Caco-2 (cell line): Measurements from ENCODE around the gene PTPRF. TPM values are rescaled to one million over a fixed set of nuclear protein-coding genes. Genes with fewer than 3 reads are reported as not detected.
"Not testable (repeated sequence)": the region's sequence is repeated elsewhere in the genome, so short reads cannot be mapped to it uniquely, and the experiment has no call there.

ENCODE experiments used
- BruUV-seq: library from RNA; stranded (reverse); fragments of 400-500 nt; replicated peaks from 2 replicates; lab custom pipeline; 2021; lab: Mats Ljungman, UMichigan
- CTCF ChIA-PET: fragments of 300-600 bp; sonication (Branson Sonifier 250); formaldehyde crosslinking; loops from one replicate; lab custom pipeline; 2022; ENCODE audit warnings: antibody characterized with exemption; lab: Charles Lee
- POLR2A ChIA-PET: fragments of 300-600 bp; sonication (Branson Sonifier 250); formaldehyde crosslinking; loops from one replicate; lab custom pipeline; 2022; ENCODE audit warnings: antibody characterized with exemption; lab: Charles Lee
- DNase-seq, 2 experiments: peaks; one replicate each; pipeline versions ENCODE4 v3.0.0 to v3.0.0-alpha.2; 2020 to 2022
- H3K27me3 ChIP-seq: replicated peaks from 2 replicates; pipeline ENCODE4 v1.6.0; 2011; ENCODE audit warnings: low read length; ENCODE audit not compliant: control insufficient read depth, insufficient read depth
- H3K36me3 ChIP-seq: 2 replicates; pipeline ENCODE4 v1.5.1; 2011; ENCODE audit warnings: low read length; ENCODE audit not compliant: control insufficient read depth, insufficient read depth
- H3K4me1 ChIP-seq: fragments of 250-450 bp; sonication (Bioruptor Pico); 2 replicates; pipeline ENCODE4 v1.5.1; 2020; ENCODE audit warnings: mild to moderate bottlenecking
- H3K4me3 ChIP-seq: 2 replicates; pipeline ENCODE4 v1.5.1; 2011; ENCODE audit warnings: low read depth, mild to moderate bottlenecking, control low read depth, low read length
- H3K9me3 ChIP-seq: fragments of 250-450 bp; sonication (Bioruptor Pico); 2 replicates; pipeline ENCODE4 v1.5.1; 2020; ENCODE audit warnings: mild to moderate bottlenecking, moderate library complexity
- H3K27ac Mint-ChIP-seq: one replicate; pipeline ENCODE4 v1.8.0; 2022; ENCODE audit warnings: mixed read lengths; ENCODE audit not compliant: unreplicated experiment
- H3K27me3 Mint-ChIP-seq: one replicate; pipeline ENCODE4 v1.8.0; 2022; ENCODE audit warnings: mixed read lengths; ENCODE audit not compliant: insufficient read depth, unreplicated experiment
- H3K36me3 Mint-ChIP-seq: one replicate; pipeline ENCODE4 v1.8.0; 2022; ENCODE audit warnings: mild to moderate bottlenecking, mixed read lengths; ENCODE audit not compliant: insufficient read depth, unreplicated experiment
- H3K4me1 Mint-ChIP-seq: one replicate; pipeline ENCODE4 v1.8.0; 2022; ENCODE audit warnings: low read depth, mixed read lengths; ENCODE audit not compliant: unreplicated experiment
- H3K4me3 Mint-ChIP-seq: one replicate; pipeline ENCODE4 v1.8.0; 2022; ENCODE audit warnings: mild to moderate bottlenecking, moderate library complexity, mixed read lengths; ENCODE audit not compliant: unreplicated experiment
- H3K9me3 Mint-ChIP-seq: one replicate; pipeline ENCODE4 v1.8.0; 2022; ENCODE audit warnings: mixed read lengths; ENCODE audit not compliant: unreplicated experiment
- CTCF ChIP-seq, 2 experiments: fragments of 200-600 bp in 1 of 2; IDR thresholded peaks; 1 replicate in 1 of 2; 2 replicates in 1 of 2; pipeline versions ENCODE4 v1.5.1 to v1.8.0; 2011 to 2022; ENCODE audit warnings: antibody characterized with exemption in 1 of 2, control low read depth in 1 of 2, inconsistent platforms in 1 of 2, low read depth in 1 of 2, low read length in 1 of 2, mild to moderate bottlenecking in 1 of 2, moderate library complexity in 1 of 2; ENCODE audit not compliant: insufficient read depth in 1 of 2, severe bottlenecking in 1 of 2, unreplicated experiment in 1 of 2
- intact Hi-C: fragments of 100-400 bp; cut with micrococcal nuclease; formaldehyde crosslinking; loops from one replicate; pipeline ENCODE4 v1.10.0; 2022; ENCODE audit not compliant: unreplicated experiment
- total RNA-seq: library from RNA; stranded (reverse); gene quantifications from 2 replicates; pipeline ENCODE4 v1.2.3, GENCODE V29; 2022

Gene PTPRF
- total RNA-seq, 1 experiment from 2014 or later, result 158 TPM

GRCh38 chr1:43634721-43635120, 104.0 kb downstream of the PTPRF start:
- peaks cover 10% of the 10 kb centered on the region for H3K36me3 Mint-ChIP-seq
- DNase-seq, result peak; percentile 34 to 58
- H3K9me3 Mint-ChIP-seq, result no peaks in the 10 kb centered on the region
- Histone ChIP-seq H3K9me3 (no peaks in the 10 kb centered on the region), H3K27me3 (no peaks in the 10 kb centered on the region), H3K4me3 (no peak overlapping the region), H3K4me1 (0 out of 2 replicates have a peak, but pooled peaks cover 8% of the 10 kb centered on the region), H3K36me3 (no peaks in the 10 kb centered on the region)
- intact Hi-C loops, result no loop called here
- ChIA-PET CTCF (no interaction called here), POLR2A (no interaction called here)
- H3K27me3 Mint-ChIP-seq, result no peaks in the 10 kb centered on the region
- no peak overlapping the region for H3K27ac Mint-ChIP-seq
- H3K4me3 Mint-ChIP-seq, result no peak overlapping the region
- H3K4me1 Mint-ChIP-seq, result peaks cover 7% of the 10 kb centered on the region
- TF ChIP-seq CTCF (IDR thresholded peaks at IDR 0.05; ENCODE audit: insufficient read depth in 1 of 2, low read depth in 1 of 2, low read length in 1 of 2, severe bottlenecking in 1 of 2, unreplicated experiment in 1 of 2), result no peak
- no TSS peak for BruUV-seq

GRCh38 chr1:43636006-43636641, 105.4 kb downstream of the PTPRF start:
- H3K4me1 ChIP-seq, result 0 out of 2 replicates have a peak, but pooled peaks cover 8% of the 10 kb centered on the region
- Mint-ChIP-seq H3K4me1 (peaks cover 7% of the 10 kb centered on the region), H3K4me3 (no peak overlapping the region), H3K27me3 (no peaks in the 10 kb centered on the region), H3K36me3 (peaks cover 11% of the 10 kb centered on the region), H3K9me3 (no peaks in the 10 kb centered on the region), H3K27ac (no peak overlapping the region)
- no peak for TF ChIP-seq CTCF (IDR thresholded peaks at IDR 0.05; ENCODE audit: insufficient read depth in 1 of 2, low read depth in 1 of 2, low read length in 1 of 2, severe bottlenecking in 1 of 2, unreplicated experiment in 1 of 2)
- ChIA-PET POLR2A (no interaction called here), CTCF (interaction anchor here (0.7 kb wide), 1 partner anchor 127 kb away, joined by 3 read pairs; no protein-coding TSS in a partner anchor)
- DNase-seq, result no peak
- no peaks in the 10 kb centered on the region for H3K27me3 ChIP-seq
- no peak overlapping the region for H3K4me3 ChIP-seq
- H3K36me3 ChIP-seq, result no peaks in the 10 kb centered on the region
- H3K9me3 ChIP-seq, result no peaks in the 10 kb centered on the region
- BruUV-seq, result no TSS peak
- intact Hi-C loops, result no loop called here

GRCh38 chr1:43637267-43637666, 106.6 kb downstream of the PTPRF start:
- no peaks in the 10 kb centered on the region for H3K36me3 ChIP-seq
- Mint-ChIP-seq H3K4me1 (peaks cover 2% of the 10 kb centered on the region), H3K36me3 (peaks cover 4% of the 10 kb centered on the region), H3K9me3 (no peaks in the 10 kb centered on the region), H3K27me3 (no peaks in the 10 kb centered on the region), H3K27ac (peak overlapping the region; percentile 76), H3K4me3 (no peak overlapping the region)
- H3K4me1 ChIP-seq, result 0 out of 2 replicates have a peak, but pooled peaks cover 3% of the 10 kb centered on the region
- TF ChIP-seq CTCF (IDR thresholded peaks at IDR 0.05; ENCODE audit: insufficient read depth in 1 of 2, low read depth in 1 of 2, low read length in 1 of 2, severe bottlenecking in 1 of 2, unreplicated experiment in 1 of 2), result no peak
- no peaks in the 10 kb centered on the region for H3K27me3 ChIP-seq
- no TSS peak for BruUV-seq
- ChIA-PET CTCF (no interaction called here), POLR2A (no interaction called here)
- H3K9me3 ChIP-seq, result no peaks in the 10 kb centered on the region
- H3K4me3 ChIP-seq, result no peak overlapping the region
- DNase-seq, result no peak
- intact Hi-C loops, result no loop called here

- H3K27me3 Mint-ChIP-seq, POLR2A ChIA-PET, BruUV-seq, H3K9me3 Mint-ChIP-seq, H3K36me3 Mint-ChIP-seq, CTCF ChIA-PET, H3K36me3 ChIP-seq, H3K4me3 Mint-ChIP-seq, DNase-seq, H3K27me3 ChIP-seq, H3K9me3 ChIP-seq, intact Hi-C loops, H3K27ac Mint-ChIP-seq, H3K4me1 ChIP-seq, H3K4me3 ChIP-seq, H3K4me1 Mint-ChIP-seq: not testable (repeated sequence)
Observed at GRCh38 chr1:43638381-43638780, 107.7 kb downstream of the PTPRF start.
